K562 (cell line): Measurements from ENCODE around the gene BRPF1. TPM values are rescaled to one million over a fixed set of nuclear protein-coding genes. Genes with fewer than 3 reads are reported as not detected.
A peak's percentile ranks its signal among the peaks of the same experiment; 100 is the strongest.

ENCODE experiments used
- BRF1 ChIP-seq: IDR thresholded peaks from 3 replicates; pipeline ENCODE4 v1.6.1; 2011; ENCODE audit warnings: borderline replicate concordance, mild to moderate bottlenecking; ENCODE audit not compliant: insufficient read length; ENCODE audit errors: extremely low read depth
- ETV5 ChIP-seq: sonication (generic); formaldehyde crosslinking; IDR thresholded peaks from 2 replicates; pipeline ENCODE4 v1.4.0; 2020; ENCODE audit warnings: low read depth, mild to moderate bottlenecking, missing genetic modification reagents
- IRF2 ChIP-seq: sonication (generic); formaldehyde crosslinking; IDR thresholded peaks from 2 replicates; pipeline ENCODE4 v1.8.1; 2022; ENCODE audit warnings: mild to moderate bottlenecking, missing genetic modification reagents
- MAZ ChIP-seq, 2 experiments: fragments of 450-650 bp in 1 of 2; sonication (generic) in 1 of 2; formaldehyde crosslinking; IDR thresholded peaks in 1 of 2; conservative IDR thresholded peaks in 1 of 2; 2 replicates each; pipeline versions ENCODE4 v1.4.0 to v1.5.0; 2020; ENCODE audit warnings: mild to moderate bottlenecking in 1 of 2, missing genetic modification reagents in 1 of 2
- NFIX ChIP-seq: fragments of 250-450 bp; sonication (Bioruptor Pico); IDR thresholded peaks from 2 replicates; pipeline ENCODE4 v1.4.0; 2020; ENCODE audit warnings: low read depth, mild to moderate bottlenecking, moderate library complexity
- PCBP1 ChIP-seq: fragments of 200-400 bp; formaldehyde crosslinking; IDR thresholded peaks from 2 replicates; pipeline ENCODE4 v1.6.1; 2018; ENCODE audit warnings: mild to moderate bottlenecking, low read depth, low read length; ENCODE audit not compliant: poor library complexity, severe bottlenecking
- PTBP1 ChIP-seq: fragments of 200-400 bp; formaldehyde crosslinking; IDR thresholded peaks from 2 replicates; pipeline ENCODE4 v1.6.1; 2017; ENCODE audit warnings: low read depth, low read length
- PTRF ChIP-seq: fragments of 450-650 bp; IDR thresholded peaks from 2 replicates; pipeline ENCODE4 v1.6.1; 2016; ENCODE audit warnings: mild to moderate bottlenecking, missing genetic modification characterization, missing compliant biosample characterization
- RFX5 ChIP-seq: IDR thresholded peaks from 2 replicates; pipeline ENCODE4 v1.6.1; 2011; ENCODE audit warnings: low read depth, mild to moderate bottlenecking, improper control_type of control experiment, low read length
- SNRNP70 ChIP-seq: fragments of 200-400 bp; formaldehyde crosslinking; optimal IDR thresholded peaks from 2 replicates; pipeline ENCODE3; 2017; ENCODE audit warnings: low read depth, low read length
- SOX6 ChIP-seq: fragments of 450-650 bp; IDR thresholded peaks from 2 replicates; pipeline ENCODE4 v1.6.1; 2014; ENCODE audit warnings: mild to moderate bottlenecking
- SP2 ChIP-seq: IDR thresholded peaks from 2 replicates; pipeline ENCODE4 v1.6.1; 2011; ENCODE audit warnings: mild to moderate bottlenecking, low read depth, low read length, moderate library complexity; ENCODE audit not compliant: poor library complexity, severe bottlenecking; ENCODE audit errors: extremely low read depth
- ZKSCAN3 ChIP-seq: fragments of 250-450 bp; sonication (Bioruptor Pico); IDR thresholded peaks from 2 replicates; pipeline ENCODE4 v1.4.0; 2020
- ZNF165 ChIP-seq: fragments of 250-450 bp; sonication (Bioruptor Pico); IDR thresholded peaks from 2 replicates; pipeline ENCODE4 v1.4.0; 2020; ENCODE audit warnings: borderline replicate concordance
- ZNF311 ChIP-seq: fragments of 250-450 bp; sonication (Bioruptor Pico); IDR thresholded peaks from 2 replicates; pipeline ENCODE4 v1.4.0; 2020; ENCODE audit warnings: mild to moderate bottlenecking, moderate library complexity
- ZNF41 ChIP-seq: fragments of 250-450 bp; sonication (Bioruptor Pico); conservative IDR thresholded peaks from 2 replicates; pipeline ENCODE4 v1.4.0; 2020; ENCODE audit warnings: mild to moderate bottlenecking
- ZNF77 ChIP-seq: fragments of 250-450 bp; sonication (Bioruptor Pico); IDR thresholded peaks from 2 replicates; pipeline ENCODE4 v1.5.0; 2020
- polyA plus RNA-seq, 8 experiments: library from polyadenylated mRNA; depleted of rRNA in 4 of 8; stranded (reverse) in 5 of 8; unstranded in 3 of 8; fragments of >200 nt; fragmentation: Nextera tagmentation in 2 of 8; fragmentation: Illumina TruSeq in 1 of 8; extraction: Ambion mirVana in 2 of 8; extraction: Trizol in 1 of 8; gene quantifications; 2 replicates each; pipeline versions ENCODE4 v1.2.1 to v1.2.3, GENCODE V29; 2011 to 2014; ENCODE audit warnings: inconsistent platforms in 1 of 8, missing spikeins in 1 of 8
- total RNA-seq, 7 experiments: library from RNA; depleted of rRNA in 6 of 7; stranded (reverse); fragments of >200 nt in 6 of 7; fragmentation: Illumina TruSeq in 2 of 7; extraction: Trizol in 2 of 7; gene quantifications; 2 replicates each; pipeline versions ENCODE4 v1.2.1 to v1.2.3, GENCODE V29; 2011 to 2021; ENCODE audit warnings: low replicate concordance in 1 of 7
- TF ChIP-seq, protein P1 (sequence below): IDR thresholded peaks from 2 replicates; pipeline ENCODE4 v1.6.1; 2011; ENCODE audit warnings: borderline replicate concordance, low read depth, mild to moderate bottlenecking, moderate library complexity, low read length; ENCODE audit not compliant: insufficient read depth, poor library complexity, severe bottlenecking
- TF ChIP-seq, protein P2 (sequence below): sonication (generic); formaldehyde crosslinking; IDR thresholded peaks from 2 replicates; pipeline ENCODE4 v1.9.0; 2022; ENCODE audit warnings: mild to moderate bottlenecking, missing genetic modification reagents
- TF ChIP-seq, protein P3 (sequence below): fragments of 450-650 bp; formaldehyde crosslinking; IDR thresholded peaks from 2 replicates; pipeline ENCODE4 v1.4.0; 2022; ENCODE audit warnings: mild to moderate bottlenecking, moderate library complexity
- TF ChIP-seq, protein P4 (sequence below): fragments of 250-450 bp; sonication (Bioruptor Pico); IDR thresholded peaks from 2 replicates; pipeline ENCODE4 v1.8.0; 2022; ENCODE audit warnings: inconsistent platforms

The BRPF1 gene
- total and polyA plus RNA-seq, 9 of the 15 experiments (the other 6 are each of a cell fraction or from before 2014, with no cell fraction given) = 1.1 to 40.2 (median 23.5) TPM

DNA sequence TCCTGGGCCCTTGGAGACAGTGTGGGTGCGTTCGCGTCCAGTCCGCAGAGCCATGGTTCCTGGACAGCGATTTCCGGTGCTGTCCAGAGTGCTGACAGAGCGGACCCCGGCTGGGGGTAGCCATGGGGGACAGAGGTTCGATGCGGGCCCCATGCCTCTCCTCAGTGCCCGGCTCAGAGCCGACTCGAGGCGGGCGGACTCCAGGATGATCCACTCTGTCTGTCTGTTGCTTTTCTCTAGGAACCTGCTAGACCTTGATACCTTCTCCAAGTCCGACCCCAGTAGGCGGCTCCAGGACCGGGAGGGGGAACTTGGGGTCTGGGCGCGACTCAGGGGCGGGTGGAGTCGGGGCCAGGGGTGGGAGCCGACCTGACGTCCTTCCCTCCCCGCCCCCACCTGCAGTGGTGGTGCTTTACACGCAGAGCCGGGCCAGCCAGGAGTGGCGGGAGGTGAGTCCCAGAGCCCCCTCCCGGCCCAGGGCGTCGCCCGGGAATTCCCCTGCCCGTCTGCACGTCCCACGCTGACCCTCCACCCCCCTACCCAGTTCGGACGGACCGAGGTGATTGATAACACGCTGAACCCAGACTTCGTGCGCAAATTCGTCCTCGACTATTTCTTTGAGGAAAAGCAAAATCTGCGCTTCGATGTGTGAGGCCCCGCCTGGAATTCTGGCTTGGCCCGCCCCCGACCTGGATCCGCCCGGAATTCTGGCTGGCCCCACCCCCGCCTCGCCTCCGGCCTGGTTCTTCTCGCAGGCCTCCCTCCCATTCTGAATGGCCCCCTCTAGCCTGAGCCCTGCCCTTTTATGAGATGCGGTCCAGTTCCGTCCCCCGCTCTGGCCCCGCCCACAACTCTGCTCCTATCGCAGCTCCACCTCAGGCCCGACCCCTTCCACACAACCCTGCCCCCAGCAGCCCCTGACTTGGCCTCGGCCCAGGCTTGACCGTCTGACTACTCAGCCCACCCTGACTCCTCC lies 26.9 kb upstream of the BRPF1 start (continued):
- peak; percentile 52 for TF ChIP-seq PCBP1
- TF ChIP-seq, protein P1, sequence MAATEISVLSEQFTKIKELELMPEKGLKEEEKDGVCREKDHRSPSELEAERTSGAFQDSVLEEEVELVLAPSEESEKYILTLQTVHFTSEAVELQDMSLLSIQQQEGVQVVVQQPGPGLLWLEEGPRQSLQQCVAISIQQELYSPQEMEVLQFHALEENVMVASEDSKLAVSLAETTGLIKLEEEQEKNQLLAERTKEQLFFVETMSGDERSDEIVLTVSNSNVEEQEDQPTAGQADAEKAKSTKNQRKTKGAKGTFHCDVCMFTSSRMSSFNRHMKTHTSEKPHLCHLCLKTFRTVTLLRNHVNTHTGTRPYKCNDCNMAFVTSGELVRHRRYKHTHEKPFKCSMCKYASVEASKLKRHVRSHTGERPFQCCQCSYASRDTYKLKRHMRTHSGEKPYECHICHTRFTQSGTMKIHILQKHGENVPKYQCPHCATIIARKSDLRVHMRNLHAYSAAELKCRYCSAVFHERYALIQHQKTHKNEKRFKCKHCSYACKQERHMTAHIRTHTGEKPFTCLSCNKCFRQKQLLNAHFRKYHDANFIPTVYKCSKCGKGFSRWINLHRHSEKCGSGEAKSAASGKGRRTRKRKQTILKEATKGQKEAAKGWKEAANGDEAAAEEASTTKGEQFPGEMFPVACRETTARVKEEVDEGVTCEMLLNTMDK = no peak
- TF ChIP-seq, protein P2, sequence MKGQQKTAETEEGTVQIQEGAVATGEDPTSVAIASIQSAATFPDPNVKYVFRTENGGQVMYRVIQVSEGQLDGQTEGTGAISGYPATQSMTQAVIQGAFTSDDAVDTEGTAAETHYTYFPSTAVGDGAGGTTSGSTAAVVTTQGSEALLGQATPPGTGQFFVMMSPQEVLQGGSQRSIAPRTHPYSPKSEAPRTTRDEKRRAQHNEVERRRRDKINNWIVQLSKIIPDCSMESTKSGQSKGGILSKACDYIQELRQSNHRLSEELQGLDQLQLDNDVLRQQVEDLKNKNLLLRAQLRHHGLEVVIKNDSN (CRISPR knock-in tag) = peak; percentile 35; the same call in 1 of the 2 replicates
- no peak for TF ChIP-seq ZNF41
- TF ChIP-seq, protein P3, sequence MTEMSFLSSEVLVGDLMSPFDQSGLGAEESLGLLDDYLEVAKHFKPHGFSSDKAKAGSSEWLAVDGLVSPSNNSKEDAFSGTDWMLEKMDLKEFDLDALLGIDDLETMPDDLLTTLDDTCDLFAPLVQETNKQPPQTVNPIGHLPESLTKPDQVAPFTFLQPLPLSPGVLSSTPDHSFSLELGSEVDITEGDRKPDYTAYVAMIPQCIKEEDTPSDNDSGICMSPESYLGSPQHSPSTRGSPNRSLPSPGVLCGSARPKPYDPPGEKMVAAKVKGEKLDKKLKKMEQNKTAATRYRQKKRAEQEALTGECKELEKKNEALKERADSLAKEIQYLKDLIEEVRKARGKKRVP = no peak
- TF ChIP-seq ETV5 = peak; percentile 82; the same call in 1 of the 2 replicates
- TF ChIP-seq MAZ (CRISPR knock-in tag; conservative IDR thresholded peaks at IDR 0.05 in 1 of 2, IDR thresholded peaks at IDR 0.05 in 1 of 2) = peak in 1 of 2 experiments; percentile 97; a peak in 2 of 4 replicates
- TF ChIP-seq, protein P4, sequence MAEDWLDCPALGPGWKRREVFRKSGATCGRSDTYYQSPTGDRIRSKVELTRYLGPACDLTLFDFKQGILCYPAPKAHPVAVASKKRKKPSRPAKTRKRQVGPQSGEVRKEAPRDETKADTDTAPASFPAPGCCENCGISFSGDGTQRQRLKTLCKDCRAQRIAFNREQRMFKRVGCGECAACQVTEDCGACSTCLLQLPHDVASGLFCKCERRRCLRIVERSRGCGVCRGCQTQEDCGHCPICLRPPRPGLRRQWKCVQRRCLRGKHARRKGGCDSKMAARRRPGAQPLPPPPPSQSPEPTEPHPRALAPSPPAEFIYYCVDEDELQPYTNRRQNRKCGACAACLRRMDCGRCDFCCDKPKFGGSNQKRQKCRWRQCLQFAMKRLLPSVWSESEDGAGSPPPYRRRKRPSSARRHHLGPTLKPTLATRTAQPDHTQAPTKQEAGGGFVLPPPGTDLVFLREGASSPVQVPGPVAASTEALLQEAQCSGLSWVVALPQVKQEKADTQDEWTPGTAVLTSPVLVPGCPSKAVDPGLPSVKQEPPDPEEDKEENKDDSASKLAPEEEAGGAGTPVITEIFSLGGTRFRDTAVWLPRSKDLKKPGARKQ (CRISPR knock-in tag) = no peak
- TF ChIP-seq RFX5 = no peak
- TF ChIP-seq SOX6 = no peak
- TF ChIP-seq PTBP1 = no peak
- no peak for TF ChIP-seq SNRNP70
- TF ChIP-seq ZNF311 (CRISPR knock-in tag) = no peak
- no peak for TF ChIP-seq ZNF165 (CRISPR knock-in tag)
- TF ChIP-seq ZNF77 (CRISPR knock-in tag) = no peak
- TF ChIP-seq IRF2 (CRISPR knock-in tag) = 0 out of 2 replicates have a peak, but pooled peaks have one; percentile 82
- no peak for TF ChIP-seq SP2
- no peak for TF ChIP-seq NFIX (CRISPR knock-in tag)
- no peak for TF ChIP-seq PTRF (tag)
- no peak for TF ChIP-seq BRF1
- TF ChIP-seq ZKSCAN3 (CRISPR knock-in tag) = no peak
